Left colon (tissue), 2 donors: ENCODE measurements around the gene METRNL. TPM values are rescaled to one million over a fixed set of nuclear protein-coding genes. Genes with fewer than 3 reads are reported as not detected.

Experiments used
- ATAC-seq: fragments of 200-7000 bp; cut with Tn5 transposase; one replicate; pipeline ENCODE4 v1.9.1; 2020; ENCODE audit warnings: mild to moderate bottlenecking, moderate library complexity
- DNase-seq, 2 donors: peaks; one replicate each; pipeline ENCODE4 v3.0.0-alpha.2; 2020
- intact Hi-C, 2 donors: fragments of 100-400 bp; cut with DNase I in 1 of 2; cut with micrococcal nuclease in 1 of 2; formaldehyde crosslinking; loops; one replicate each; pipeline versions ENCODE4 v1.11.2 to v1.14.0; 2022; cut with DNase I, micrococcal nuclease
- total RNA-seq, 2 donors: library from RNA; stranded (reverse); fragmentation: NEBNext Ultra II Directional; extraction: Animal tissue kit (Norgen Biotek cat#: 25700); gene quantifications; one replicate each; pipeline ENCODE4 v1.2.1, GENCODE V29; 2021
- donor health status: DM: no; HTN: no; CAD: no.
- donor health status: DM: yes; HTN: yes; CAD: no.

METRNL gene
- total RNA-seq, 2 donors from 2014 or later, result 96.7 to 133 TPM

DNA sequence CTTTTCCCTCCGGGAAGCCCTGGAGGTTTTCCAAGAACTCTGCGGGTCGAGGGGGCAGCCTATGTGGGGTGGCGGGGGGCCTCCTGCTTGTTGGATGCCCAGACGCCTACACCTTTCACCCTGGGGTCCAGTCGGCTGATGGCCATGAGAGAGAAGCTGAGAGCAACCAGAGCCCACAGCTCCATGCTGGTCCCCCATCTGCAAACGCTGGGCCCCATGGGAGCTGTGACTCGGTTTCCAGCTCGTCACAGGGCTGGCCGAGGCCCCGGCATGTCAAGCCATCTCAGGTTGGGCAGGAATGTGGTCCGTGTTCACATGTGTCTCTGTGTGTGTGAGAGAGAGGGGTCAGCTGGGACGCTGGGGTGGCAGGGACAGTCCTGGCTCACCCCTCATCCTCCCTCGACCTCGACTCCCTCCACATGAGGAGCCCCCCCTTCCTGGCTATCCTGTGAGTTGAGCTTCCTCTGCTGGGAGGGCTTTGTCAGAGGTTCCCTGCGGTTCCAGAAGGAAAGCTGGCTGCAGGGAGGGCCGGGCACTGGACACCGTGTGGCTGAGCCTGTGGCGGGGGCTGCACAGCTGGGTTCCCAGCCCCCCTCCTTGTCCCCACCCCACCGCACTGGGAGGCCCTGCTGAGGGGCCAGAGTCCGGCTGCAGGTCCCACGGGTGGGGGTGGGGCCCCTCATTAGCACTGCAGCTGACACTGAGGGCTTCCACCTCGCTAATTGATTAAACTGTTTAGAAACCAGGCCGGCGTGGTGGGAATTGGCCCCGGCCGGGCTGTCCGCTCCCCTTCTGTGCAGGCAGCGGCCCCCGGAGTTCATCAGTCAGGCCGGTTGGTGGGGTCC is 19.1 kb downstream of the METRNL start:
- peak; percentile 22 for ATAC-seq
- DNase-seq, result no peak

DNA sequence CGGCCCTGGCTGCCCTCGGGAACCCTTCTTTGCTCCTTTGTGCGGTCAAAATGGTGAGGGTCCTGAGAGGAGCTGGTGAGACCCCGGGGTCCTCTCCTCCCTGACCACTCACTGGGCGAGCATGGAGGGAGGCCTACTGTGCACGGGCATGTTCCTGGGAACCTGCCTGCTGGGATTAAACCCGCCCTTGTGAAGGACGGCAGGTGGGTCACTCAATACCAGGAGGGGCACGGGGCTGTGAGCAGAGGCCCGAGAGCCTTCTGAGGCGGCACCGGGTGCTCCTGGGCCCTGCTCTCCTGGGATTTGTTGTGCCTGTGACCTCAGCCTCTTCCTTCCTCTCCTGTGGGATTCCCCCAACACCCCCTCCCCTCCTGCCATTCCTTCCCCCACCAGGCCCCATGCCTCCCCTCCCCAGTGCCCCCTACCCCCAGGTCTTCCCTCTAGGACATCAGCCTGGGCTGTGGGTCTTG is 19.7 kb downstream of the METRNL start:
- peak; percentile 8 for ATAC-seq
- no peak for DNase-seq
- intact Hi-C loops, result no loop called here

More for the DNA sequence above, 19.1 kb downstream of the METRNL start:
- intact Hi-C loops, result no loop called here

DNA sequence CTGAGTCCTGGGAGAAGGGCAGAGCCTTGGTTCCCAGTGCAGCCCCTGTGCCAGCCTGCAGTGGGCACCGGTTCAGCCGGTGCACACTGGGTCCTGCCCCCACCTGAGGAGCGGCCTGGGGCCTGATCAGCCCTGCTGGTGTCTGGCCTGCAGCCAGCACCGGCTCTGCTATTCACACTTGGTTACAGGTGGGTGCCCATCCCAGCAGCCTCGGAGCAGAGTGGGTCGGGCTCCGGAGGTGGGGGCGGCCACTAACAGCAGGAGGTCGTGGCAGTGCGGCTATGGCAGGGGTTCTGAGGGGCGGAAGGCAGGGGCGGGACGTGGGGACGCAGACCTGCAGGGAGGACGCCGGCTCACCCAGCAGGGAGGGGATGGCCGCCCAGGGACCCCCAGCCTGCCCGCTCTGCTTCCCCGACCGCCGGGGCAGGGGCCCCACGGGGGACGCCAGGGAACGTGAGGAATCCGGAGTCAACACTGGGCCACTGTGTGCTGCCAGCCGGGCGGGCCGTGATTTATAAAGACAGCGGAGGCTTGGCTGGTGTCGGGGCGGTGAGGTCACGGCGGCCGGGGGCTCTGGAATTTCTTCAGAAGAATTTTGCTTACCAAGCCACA is 20.3 kb downstream of the METRNL start:
- intact Hi-C loops, result no loop called here
- ATAC-seq, result peak; percentile 13
- DNase-seq, result no peak

- intact Hi-C loops, result no loop called here
- DNase-seq, result no peak
- no peak for ATAC-seq
These were observed 20.9 kb downstream of the METRNL start for GRCh38 chr17:83100220-83100852.

- intact Hi-C loops, result no loop called here
- DNase-seq, result no peak
- no peak for ATAC-seq
These were observed 21.5 kb downstream of the METRNL start for GRCh38 chr17:83100853-83101391.

DNA sequence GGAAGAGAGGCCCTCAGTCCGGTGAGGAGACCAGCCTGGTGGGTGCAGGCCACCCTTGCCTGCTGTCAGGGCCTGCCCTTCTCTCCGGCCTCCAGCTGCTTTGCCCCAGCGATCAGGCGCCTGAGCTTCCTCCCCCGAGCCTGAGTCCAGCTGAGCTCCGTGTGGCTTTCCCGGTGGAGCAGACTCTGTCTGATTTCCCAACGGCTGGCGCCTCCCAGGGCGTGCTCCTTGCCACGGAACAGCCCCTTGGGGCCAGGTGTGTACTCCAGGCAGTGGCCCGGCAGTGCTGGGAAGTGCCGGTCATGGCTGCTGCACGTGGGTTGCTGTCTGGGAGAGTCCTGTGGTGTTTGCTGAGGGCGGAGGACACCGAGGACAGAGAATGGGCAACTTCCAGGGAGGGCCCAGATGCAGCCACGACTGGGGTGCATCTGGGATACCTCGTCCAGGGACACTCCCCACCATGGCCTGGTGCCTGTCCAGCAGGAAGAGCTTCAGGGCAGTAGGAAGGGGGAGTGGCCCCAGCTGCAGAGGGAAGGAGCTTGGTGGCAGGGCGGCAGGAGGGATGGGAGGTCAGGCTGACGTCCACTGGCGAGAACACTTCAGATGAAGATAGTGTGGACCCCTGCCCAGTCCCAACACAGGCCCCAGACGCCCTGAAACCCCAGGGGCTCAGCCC is 22.5 kb downstream of the METRNL start:
- peak in 1 of 2 donors; percentile 95 for DNase-seq
- intact Hi-C loops, result no loop called here
- ATAC-seq, result no peak

- DNase-seq (peak in 1 of 2 donors; percentile 85), ATAC-seq (peak; percentile 36)
- intact Hi-C loops, result no loop called here
These were observed 24.0 kb downstream of the METRNL start for GRCh38 chr17:83103200-83103942.

DNA sequence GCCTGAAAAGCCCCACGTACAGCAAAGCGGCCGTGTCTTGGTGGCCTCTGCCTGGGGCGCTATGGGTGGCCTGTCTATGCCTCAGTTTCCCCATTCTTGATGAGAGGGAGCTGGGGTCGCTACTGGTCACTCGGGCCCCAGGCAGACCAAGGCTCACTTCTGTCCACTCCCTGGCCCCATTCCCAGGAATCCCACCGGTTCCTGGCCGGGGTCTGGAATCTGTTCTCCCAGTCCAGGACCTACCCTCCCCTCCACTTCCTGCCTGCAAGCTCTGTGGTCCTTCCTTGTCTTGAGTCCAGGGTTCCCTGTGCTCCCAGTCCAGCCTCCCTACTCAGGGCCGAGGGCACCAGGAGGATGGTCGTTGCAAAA is 24.5 kb downstream of the METRNL start:
- ATAC-seq, result peak; percentile 6
- DNase-seq, result no peak

GRCh38 chr17:83104577-83105505 is 25.4 kb downstream of the METRNL start:
- ATAC-seq (peak; percentile 17), DNase-seq (no peak)
- intact Hi-C loops, result no loop called here

More for the DNA sequence above, 24.5 kb downstream of the METRNL start:
- intact Hi-C loops, result no loop called here

GRCh38 chr17:83105512-83105911 is 26.1 kb downstream of the METRNL start:
- DNase-seq (no peak), ATAC-seq (no peak)
- intact Hi-C loops, result no loop called here

DNA sequence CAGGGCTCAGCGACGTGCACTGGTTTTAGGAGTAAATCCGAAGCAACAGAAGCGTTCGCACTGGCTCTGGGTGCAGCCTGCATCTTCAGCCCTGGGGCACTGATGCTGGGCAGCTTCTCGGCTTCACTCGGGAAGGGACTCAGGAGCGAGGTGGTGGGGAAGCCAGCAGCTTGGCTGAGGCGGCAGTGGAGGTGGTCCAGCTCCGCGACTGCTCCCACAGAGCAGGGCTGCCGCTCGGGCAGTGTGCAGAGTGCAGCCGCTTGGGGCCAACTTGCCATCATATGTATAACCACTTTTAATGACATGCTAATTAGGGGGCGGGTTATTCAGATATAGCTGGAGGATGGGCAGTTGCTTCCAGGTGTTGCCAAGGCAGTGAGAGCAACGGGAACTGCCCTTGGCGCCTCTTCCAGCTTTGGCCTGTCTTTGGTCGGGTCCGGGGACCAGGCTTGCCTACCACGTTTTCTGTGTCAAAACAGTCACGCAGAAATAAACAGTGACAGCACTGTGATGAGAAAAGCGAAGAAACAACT is 26.7 kb downstream of the METRNL start:
- DNase-seq, result no peak
- no peak for ATAC-seq
- intact Hi-C loops, result no loop called here

DNA sequence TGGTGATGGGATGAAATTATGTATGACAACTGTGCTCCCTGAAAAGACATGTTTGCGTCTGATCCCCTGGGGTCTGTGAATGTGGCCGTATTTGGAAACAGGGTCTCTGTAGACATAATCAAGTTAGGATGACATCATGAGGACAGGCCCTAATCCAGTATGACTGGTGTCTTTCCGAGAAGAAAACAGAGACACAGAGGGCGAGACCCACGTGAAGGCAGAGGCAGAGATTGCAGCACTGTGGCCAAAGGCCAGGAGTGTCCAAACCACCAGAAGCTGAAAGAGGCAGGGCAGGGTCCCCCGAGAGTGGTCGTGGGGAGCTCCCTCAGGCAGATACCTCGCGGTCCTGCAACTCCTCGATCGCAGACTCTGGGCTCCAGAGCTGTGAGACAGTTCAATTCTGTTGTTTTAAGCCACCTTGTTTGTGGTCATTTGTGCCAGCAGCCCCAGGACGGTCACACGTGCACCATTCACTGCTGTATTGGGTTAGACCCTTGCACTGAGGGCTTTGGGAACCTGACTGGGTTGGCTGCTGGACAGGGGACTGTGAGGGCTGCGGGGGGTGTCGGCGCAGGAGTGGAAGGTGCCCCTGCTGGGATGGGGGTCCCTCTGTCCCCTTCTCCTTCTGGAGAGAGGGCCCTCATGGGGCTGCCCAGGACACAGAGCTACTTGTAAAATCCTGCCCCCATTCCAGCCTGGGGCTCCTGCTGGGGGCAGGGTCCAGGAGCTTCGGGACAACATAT is 27.7 kb downstream of the METRNL start:
- no peak for DNase-seq
- ATAC-seq, result no peak
- intact Hi-C loops, result no loop called here

- DNase-seq (no peak), ATAC-seq (no peak)
- intact Hi-C loops, result no loop called here
These were observed 28.2 kb downstream of the METRNL start for GRCh38 chr17:83107656-83108048.

GRCh38 chr17:83108709-83109108 is 29.3 kb downstream of the METRNL start:
- ATAC-seq (no peak), DNase-seq (no peak)

GRCh38 chr17:83109386-83109785 is 30.0 kb downstream of the METRNL start:
- ATAC-seq (no peak), DNase-seq (no peak)
- intact Hi-C loops, result no loop called here

More at GRCh38 chr17:83108709-83109108, 29.3 kb downstream of the METRNL start:
- intact Hi-C loops, result no loop called here
